Kidney epithelial cell (primary cell): ENCODE data around the gene ECM2. TPM values are rescaled to one million over a fixed set of nuclear protein-coding genes. Genes with fewer than 3 reads are reported as not detected.

Source experiments
- DNase-seq: peaks from one replicate; pipeline ENCODE4 v3.0.0-alpha.2; 2010; ENCODE audit warnings: low read depth
- H3K27me3 ChIP-seq: 2 replicates; pipeline ENCODE4 v1.6.0; 2011; ENCODE audit warnings: low read length; ENCODE audit not compliant: control insufficient read depth, insufficient read depth
- H3K36me3 ChIP-seq: 2 replicates; pipeline ENCODE4 v1.5.1; 2011; ENCODE audit warnings: low read length; ENCODE audit not compliant: control insufficient read depth, insufficient read depth
- H3K4me3 ChIP-seq: 2 replicates; pipeline ENCODE4 v1.5.1; 2011; ENCODE audit warnings: low read depth, mild to moderate bottlenecking, control low read depth, low read length
- total RNA-seq: library from RNA; depleted of rRNA; stranded (reverse); fragments of >200 nt; gene quantifications from 2 replicates; pipeline ENCODE4 v1.2.3, GENCODE V29; 2015
- TF ChIP-seq, protein P1 (sequence below): IDR thresholded peaks from 2 replicates; pipeline ENCODE4 v1.5.1; 2011; ENCODE audit warnings: mild to moderate bottlenecking, moderate library complexity, low read length, control low read depth, inconsistent platforms; ENCODE audit not compliant: insufficient read depth, poor library complexity, severe bottlenecking

Gene ECM2
- total RNA-seq, 1 donor from 2014 or later: not detected

DNA sequence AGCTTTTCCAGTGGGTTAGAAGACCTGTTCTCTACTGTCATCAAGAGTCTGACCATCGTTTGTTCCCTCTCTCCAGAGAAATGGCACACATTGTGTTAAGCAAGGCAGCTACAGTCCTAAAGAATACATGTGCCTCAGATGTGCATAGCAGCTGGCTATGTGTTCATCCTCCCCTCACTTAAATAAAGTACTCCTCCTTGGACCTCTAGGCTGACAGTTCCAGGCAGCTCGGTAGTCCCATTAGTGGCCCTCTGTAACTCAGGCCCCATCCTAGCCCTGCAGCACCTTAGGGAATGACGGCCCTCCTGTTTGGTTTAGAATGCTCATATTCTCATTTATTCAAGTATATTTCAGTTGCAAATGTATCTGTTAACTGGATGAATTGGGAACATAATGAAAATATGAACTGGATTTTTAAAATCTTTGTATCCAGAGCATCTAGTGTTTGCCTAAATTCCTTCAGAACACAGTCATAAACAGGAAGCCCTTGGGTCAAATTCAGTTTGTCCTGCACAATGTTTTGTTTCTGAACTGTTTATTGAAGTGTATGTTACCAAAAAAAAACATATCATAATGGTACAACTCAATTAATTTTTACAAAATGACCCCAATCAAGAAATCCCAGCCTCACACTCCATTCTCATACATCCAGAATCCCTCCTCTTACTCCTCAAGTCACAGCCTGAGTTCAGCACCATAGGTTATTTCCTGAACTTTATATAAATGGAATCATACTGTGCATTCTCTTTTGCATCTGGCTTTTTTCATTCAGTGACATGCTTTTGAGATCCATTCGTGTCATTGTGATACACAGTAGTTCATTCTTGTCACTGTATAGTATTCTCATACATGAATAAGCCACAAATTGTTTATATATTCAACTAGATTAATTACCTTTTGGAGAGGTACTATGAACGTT lies 51.9 kb downstream of the ECM2 start:
- Histone ChIP-seq H3K4me3 (no peak overlapping the region), H3K27me3 (no peaks in the 10 kb centered on the region), H3K36me3 (no peaks in the 10 kb centered on the region)
- no peak for DNase-seq
- TF ChIP-seq, protein P1, sequence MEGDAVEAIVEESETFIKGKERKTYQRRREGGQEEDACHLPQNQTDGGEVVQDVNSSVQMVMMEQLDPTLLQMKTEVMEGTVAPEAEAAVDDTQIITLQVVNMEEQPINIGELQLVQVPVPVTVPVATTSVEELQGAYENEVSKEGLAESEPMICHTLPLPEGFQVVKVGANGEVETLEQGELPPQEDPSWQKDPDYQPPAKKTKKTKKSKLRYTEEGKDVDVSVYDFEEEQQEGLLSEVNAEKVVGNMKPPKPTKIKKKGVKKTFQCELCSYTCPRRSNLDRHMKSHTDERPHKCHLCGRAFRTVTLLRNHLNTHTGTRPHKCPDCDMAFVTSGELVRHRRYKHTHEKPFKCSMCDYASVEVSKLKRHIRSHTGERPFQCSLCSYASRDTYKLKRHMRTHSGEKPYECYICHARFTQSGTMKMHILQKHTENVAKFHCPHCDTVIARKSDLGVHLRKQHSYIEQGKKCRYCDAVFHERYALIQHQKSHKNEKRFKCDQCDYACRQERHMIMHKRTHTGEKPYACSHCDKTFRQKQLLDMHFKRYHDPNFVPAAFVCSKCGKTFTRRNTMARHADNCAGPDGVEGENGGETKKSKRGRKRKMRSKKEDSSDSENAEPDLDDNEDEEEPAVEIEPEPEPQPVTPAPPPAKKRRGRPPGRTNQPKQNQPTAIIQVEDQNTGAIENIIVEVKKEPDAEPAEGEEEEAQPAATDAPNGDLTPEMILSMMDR: no peak

DNA sequence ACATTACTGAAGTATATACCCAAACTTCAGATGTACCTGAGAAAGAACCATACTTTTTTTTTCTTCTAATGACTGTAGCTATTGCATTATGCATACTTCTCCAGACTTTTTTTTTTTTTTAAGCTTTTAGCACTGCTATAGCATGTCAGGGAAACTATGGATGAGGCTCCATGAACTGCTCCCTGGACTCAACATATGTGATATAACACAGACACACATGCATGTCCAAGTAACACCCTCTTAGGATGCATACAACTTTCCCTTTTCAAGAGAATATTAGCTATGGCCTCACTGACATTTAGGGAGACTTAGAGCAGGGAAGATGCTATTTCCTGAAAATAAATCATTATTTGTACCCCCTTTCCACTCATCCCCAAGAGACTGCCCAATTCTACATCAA lies 53.0 kb downstream of the ECM2 start:
- no peaks in the 10 kb centered on the region for H3K27me3 ChIP-seq
- DNase-seq: no peak
- H3K4me3 ChIP-seq: no peak overlapping the region
- TF ChIP-seq, protein P1: no peak
- H3K36me3 ChIP-seq: no peaks in the 10 kb centered on the region

DNA sequence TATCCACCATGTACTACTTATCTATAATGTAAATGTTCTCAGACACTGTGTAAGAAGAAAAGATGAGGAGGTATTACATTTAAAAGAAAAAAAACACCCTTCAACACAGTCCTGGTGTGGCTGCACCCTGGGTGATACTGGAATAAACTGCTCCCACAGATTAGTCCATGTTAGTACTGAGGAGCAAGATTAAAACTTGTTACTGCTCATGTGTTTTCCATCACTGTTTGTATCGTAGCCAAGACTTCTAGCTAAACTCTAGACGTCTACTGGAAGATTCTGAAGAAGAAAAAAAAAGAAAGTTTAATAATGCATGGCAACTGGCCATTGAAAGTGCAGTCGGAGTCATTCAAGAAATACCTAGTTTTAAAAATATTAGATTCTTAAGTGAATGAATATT lies 53.5 kb downstream of the ECM2 start, which contains the start of gene ASPN:
ASPN (minus strand) TSS at position 178 of the 400 bp plus-strand sequence.
- no peak for DNase-seq
- H3K27me3 ChIP-seq: no peaks in the 10 kb centered on the region
- TF ChIP-seq, protein P1: no peak
- H3K4me3 ChIP-seq: no peak within 1 kb of the TSS
- H3K36me3 ChIP-seq: no peaks in the 10 kb centered on the region

DNA sequence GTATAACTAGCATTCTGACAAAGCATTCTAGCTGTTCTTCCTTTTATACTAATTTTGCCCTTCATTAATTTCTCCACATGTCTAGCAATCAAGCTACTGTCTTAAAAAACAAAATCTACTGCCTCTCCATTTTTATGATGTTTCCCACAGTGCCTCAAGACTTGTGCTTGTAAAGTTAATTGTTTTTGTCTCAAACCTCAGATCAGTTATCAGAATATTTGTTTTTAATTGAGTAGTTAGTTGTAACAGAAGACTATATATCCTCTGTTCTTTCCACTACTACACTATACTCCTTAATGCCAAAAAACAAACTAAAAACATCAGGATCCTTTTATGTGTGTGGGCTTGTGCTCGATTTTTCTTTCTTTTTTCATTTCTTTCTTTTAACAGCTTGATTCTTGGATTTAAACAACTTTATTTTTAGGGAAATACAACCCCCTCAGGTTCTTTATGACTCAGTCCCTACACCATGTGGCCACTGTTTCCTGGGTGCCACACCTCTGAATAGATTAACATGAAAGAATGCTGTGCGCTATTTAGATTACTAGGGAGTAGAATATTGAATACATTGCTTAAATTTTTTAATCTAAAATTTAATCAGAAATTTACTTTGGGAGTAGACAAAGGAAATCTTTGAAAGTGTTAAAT lies 54.7 kb downstream of the ECM2 start:
- TF ChIP-seq, protein P1: no peak
- no peak overlapping the region for H3K4me3 ChIP-seq
- DNase-seq: no peak
- no peaks in the 10 kb centered on the region for H3K36me3 ChIP-seq
- no peaks in the 10 kb centered on the region for H3K27me3 ChIP-seq

DNA sequence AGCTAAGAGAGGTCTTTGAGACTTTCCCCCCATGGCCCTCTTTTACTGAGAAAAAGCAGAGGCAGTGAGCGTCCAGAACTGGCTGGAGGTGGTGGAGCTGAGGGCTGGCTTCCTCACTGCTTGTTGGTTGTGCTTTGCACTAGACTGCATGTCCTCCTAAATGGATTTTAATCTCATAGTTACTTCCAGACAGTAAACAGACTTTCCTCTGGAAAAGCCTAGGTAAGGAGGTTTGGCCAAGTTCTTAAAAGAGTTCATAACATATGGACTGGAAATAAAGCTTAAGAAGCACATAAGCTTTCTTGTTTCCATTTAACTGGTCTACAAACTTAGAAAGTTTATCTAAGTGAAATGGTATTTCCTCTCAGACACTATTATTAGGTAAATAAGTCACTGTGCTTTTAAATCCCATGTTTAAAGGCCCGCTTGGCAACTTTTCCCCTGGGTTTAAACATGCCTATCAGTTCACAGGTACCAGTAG lies 55.5 kb downstream of the ECM2 start:
- no peak overlapping the region for H3K4me3 ChIP-seq

More for the DNA sequence above, 55.5 kb downstream of the ECM2 start:
- Histone ChIP-seq H3K27me3 (no peaks in the 10 kb centered on the region), H3K36me3 (no peaks in the 10 kb centered on the region)
- no peak for DNase-seq
- TF ChIP-seq, protein P1: no peak
